Upper lobe of left lung (tissue), 4 donors: ENCODE results near the gene LGR4.

Experiments used
- CTCF ChIP-seq, 6 experiments: fragments of 450-650 bp in 4 of 6; fragments of 200-600 bp in 2 of 6; sonication (generic) in 2 of 6; IDR thresholded peaks; one replicate each; pipeline ENCODE4 v1.5.1; 2016 to 2019; ENCODE audit warnings: antibody characterized with exemption in 6 of 6
- POLR2A ChIP-seq, 4 donors: fragments of 450-650 bp; IDR thresholded peaks; one replicate each; pipeline ENCODE4 v1.5.1; 2016 to 2017; ENCODE audit warnings: antibody characterized with exemption in 4 of 4, mild to moderate bottlenecking in 2 of 4

GRCh38 chr11:27509908-27510307 lies 37.3 kb upstream of the LGR4 start:
- TF ChIP-seq POLR2A (IDR thresholded peaks at IDR 0.05): no peak
- no peak for TF ChIP-seq CTCF (IDR thresholded peaks at IDR 0.05)
